SK-N-MC (cell line): ENCODE results near the gene NRG4.

Source experiments
- EZH2 ChIP-seq: fragments of 200-600 bp; sonication (generic); IDR thresholded peaks from one replicate; pipeline ENCODE4 v1.6.1; 2017; ENCODE audit warnings: antibody characterized with exemption
- FOXP2 ChIP-seq: optimal IDR thresholded peaks from 2 replicates; pipeline ENCODE3; 2011; ENCODE audit warnings: mild to moderate bottlenecking, moderate library complexity; ENCODE audit not compliant: insufficient read depth; ENCODE audit errors: extremely low read length, control extremely low read depth
- POLR2AphosphoS5 ChIP-seq: IDR thresholded peaks from 2 replicates; pipeline ENCODE4 v1.6.1; 2012; ENCODE audit warnings: mild to moderate bottlenecking, low read depth, low read length, borderline replicate concordance

GRCh38 chr15:75989045-75989444 lies 23.2 kb downstream of the NRG4 start:
- TF ChIP-seq EZH2 (no peak), FOXP2 (no peak), POLR2AphosphoS5 (no peak)
